Memory B cell (primary cell): ENCODE data around the gene PIK3CD.
"Not testable (repeated sequence)": the region's sequence is repeated elsewhere in the genome, so short reads cannot be mapped to it uniquely, and the experiment has no call there.

ENCODE experiments used
- ATAC-seq: fragments of 150-1000 bp; cut with Tn5 transposase; 2 replicates; pipeline ENCODE4 v1.10.0; 2021; ENCODE audit warnings: low read depth, mild to moderate bottlenecking, moderate library complexity
- DNase-seq, 2 donors: peaks; one replicate each; pipeline ENCODE4 v3.0.0; 2022; ENCODE audit warnings: low spot score in 2 of 2
- H3K27ac Mint-ChIP-seq: one replicate; pipeline ENCODE4 v1.8.0; 2022; ENCODE audit warnings: mild to moderate bottlenecking, moderate library complexity, mixed read lengths
- H3K27me3 Mint-ChIP-seq: one replicate; pipeline ENCODE4 v1.8.0; 2022; ENCODE audit warnings: mixed read lengths
- H3K36me3 Mint-ChIP-seq: one replicate; pipeline ENCODE4 v1.8.0; 2022; ENCODE audit warnings: mild to moderate bottlenecking, mixed read lengths
- H3K4me1 Mint-ChIP-seq: one replicate; pipeline ENCODE4 v1.8.0; 2022; ENCODE audit warnings: mixed read lengths
- H3K4me3 Mint-ChIP-seq: one replicate; pipeline ENCODE4 v1.8.0; 2022; ENCODE audit warnings: mild to moderate bottlenecking, moderate library complexity, mixed read lengths
- H3K9me3 Mint-ChIP-seq: one replicate; pipeline ENCODE4 v1.8.0; 2022; ENCODE audit warnings: mixed read lengths

The PIK3CD gene

GRCh38 chr1:9746651-9747050 is 95.1 kb downstream of the PIK3CD start:
- Mint-ChIP-seq H3K27me3 (no peaks in the 10 kb centered on the region), H3K27ac (no peak overlapping the region), H3K36me3 (peaks cover 24% of the 10 kb centered on the region), H3K4me3 (no peak overlapping the region), H3K9me3 (no peaks in the 10 kb centered on the region), H3K4me1 (no peaks in the 10 kb centered on the region)
- ATAC-seq, result no peak
- no peak for DNase-seq

- not testable (repeated sequence) for DNase-seq, H3K4me1 Mint-ChIP-seq, H3K9me3 Mint-ChIP-seq, H3K27me3 Mint-ChIP-seq, H3K4me3 Mint-ChIP-seq, ATAC-seq
- peak overlapping the region; percentile 2 for H3K27ac Mint-ChIP-seq
- peaks cover 25% of the 10 kb centered on the region for H3K36me3 Mint-ChIP-seq
Measured at GRCh38 chr1:9748391-9748790, 96.9 kb downstream of the PIK3CD start.

GRCh38 chr1:9749361-9749760 is 97.8 kb downstream of the PIK3CD start:
- no peak for DNase-seq
- ATAC-seq, result no peak
- no peaks in the 10 kb centered on the region for H3K4me1 Mint-ChIP-seq
- H3K27ac Mint-ChIP-seq, result no peak overlapping the region
- H3K9me3 Mint-ChIP-seq, result no peaks in the 10 kb centered on the region
- H3K36me3 Mint-ChIP-seq, result peaks cover 21% of the 10 kb centered on the region
- no peak overlapping the region for H3K4me3 Mint-ChIP-seq
- no peaks in the 10 kb centered on the region for H3K27me3 Mint-ChIP-seq

- H3K27ac Mint-ChIP-seq, result no peak overlapping the region
Measured at GRCh38 chr1:9751971-9752370, 100.4 kb downstream of the PIK3CD start.

GRCh38 chr1:9753121-9753531 is 101.6 kb downstream of the PIK3CD start:
- Mint-ChIP-seq H3K27ac (no peak overlapping the region), H3K36me3 (peaks cover 19% of the 10 kb centered on the region), H3K4me3 (no peak overlapping the region), H3K27me3 (no peaks in the 10 kb centered on the region), H3K4me1 (no peaks in the 10 kb centered on the region), H3K9me3 (no peaks in the 10 kb centered on the region)
- ATAC-seq (no peak), DNase-seq (no peak)

More at GRCh38 chr1:9751971-9752370, 100.4 kb downstream of the PIK3CD start:
- H3K4me1 Mint-ChIP-seq, result no peaks in the 10 kb centered on the region
- no peak for DNase-seq
- H3K27me3 Mint-ChIP-seq, result no peaks in the 10 kb centered on the region
- H3K4me3 Mint-ChIP-seq, result no peak overlapping the region
- no peak for ATAC-seq
- H3K36me3 Mint-ChIP-seq, result peaks cover 21% of the 10 kb centered on the region
- no peaks in the 10 kb centered on the region for H3K9me3 Mint-ChIP-seq

- DNase-seq, result no peak
- no peaks in the 10 kb centered on the region for H3K4me1 Mint-ChIP-seq
- peaks cover 11% of the 10 kb centered on the region for H3K36me3 Mint-ChIP-seq
- ATAC-seq, result no peak
- H3K9me3 Mint-ChIP-seq, result no peaks in the 10 kb centered on the region
- no peak overlapping the region for H3K27ac Mint-ChIP-seq
- H3K27me3 Mint-ChIP-seq, result no peaks in the 10 kb centered on the region
- H3K4me3 Mint-ChIP-seq, result no peak overlapping the region
Measured at GRCh38 chr1:9755441-9755995, 104.0 kb downstream of the PIK3CD start.

- Mint-ChIP-seq H3K4me3 (no peak overlapping the region), H3K36me3 (peaks cover 8% of the 10 kb centered on the region), H3K27ac (no peak overlapping the region), H3K4me1 (peaks cover 9% of the 10 kb centered on the region), H3K27me3 (no peaks in the 10 kb centered on the region), H3K9me3 (no peaks in the 10 kb centered on the region)
- DNase-seq (no peak), ATAC-seq (no peak)
Measured at GRCh38 chr1:9758559-9759121, 107.1 kb downstream of the PIK3CD start.

GRCh38 chr1:9759939-9760338 is 108.4 kb downstream of the PIK3CD start:
- Mint-ChIP-seq H3K27ac (no peak overlapping the region), H3K27me3 (no peaks in the 10 kb centered on the region), H3K4me1 (peaks cover 12% of the 10 kb centered on the region), H3K4me3 (no peak overlapping the region), H3K9me3 (no peaks in the 10 kb centered on the region), H3K36me3 (peaks cover 11% of the 10 kb centered on the region)
- DNase-seq, result no peak
- ATAC-seq, result no peak

- peaks cover 11% of the 10 kb centered on the region for H3K36me3 Mint-ChIP-seq
Measured at GRCh38 chr1:9760824-9761223, 109.3 kb downstream of the PIK3CD start.

GRCh38 chr1:9761855-9762254 is 110.3 kb downstream of the PIK3CD start:
- Mint-ChIP-seq H3K27me3 (no peaks in the 10 kb centered on the region), H3K9me3 (no peaks in the 10 kb centered on the region), H3K4me1 (peaks cover 12% of the 10 kb centered on the region), H3K27ac (no peak overlapping the region), H3K36me3 (peaks cover 11% of the 10 kb centered on the region), H3K4me3 (no peak overlapping the region)
- ATAC-seq (no peak), DNase-seq (no peak)

More at GRCh38 chr1:9760824-9761223, 109.3 kb downstream of the PIK3CD start:
- H3K9me3 Mint-ChIP-seq, result no peaks in the 10 kb centered on the region
- no peak overlapping the region for H3K4me3 Mint-ChIP-seq
- DNase-seq, result no peak
- H3K27me3 Mint-ChIP-seq, result no peaks in the 10 kb centered on the region
- peak overlapping the region; percentile 35 for H3K27ac Mint-ChIP-seq
- no peak for ATAC-seq
- peaks cover 12% of the 10 kb centered on the region for H3K4me1 Mint-ChIP-seq

GRCh38 chr1:9762446-9762845 is 110.9 kb downstream of the PIK3CD start:
- H3K9me3 Mint-ChIP-seq, H3K27me3 Mint-ChIP-seq, DNase-seq, H3K27ac Mint-ChIP-seq, H3K4me3 Mint-ChIP-seq, ATAC-seq: not testable (repeated sequence)
- peaks cover 12% of the 10 kb centered on the region for H3K4me1 Mint-ChIP-seq
- peaks cover 11% of the 10 kb centered on the region for H3K36me3 Mint-ChIP-seq

GRCh38 chr1:9763914-9764313 is 112.4 kb downstream of the PIK3CD start:
- Mint-ChIP-seq H3K27ac (peak overlapping the region; percentile 4), H3K9me3 (no peaks in the 10 kb centered on the region)

GRCh38 chr1:9764550-9764949 is 113.0 kb downstream of the PIK3CD start:
- peaks cover 15% of the 10 kb centered on the region for H3K36me3 Mint-ChIP-seq
- ATAC-seq, result no peak
- H3K4me3 Mint-ChIP-seq, result no peak overlapping the region
- H3K27me3 Mint-ChIP-seq, result no peaks in the 10 kb centered on the region
- H3K4me1 Mint-ChIP-seq, result peaks cover 24% of the 10 kb centered on the region
- H3K27ac Mint-ChIP-seq, result no peak overlapping the region
- no peaks in the 10 kb centered on the region for H3K9me3 Mint-ChIP-seq
- no peak for DNase-seq

More at GRCh38 chr1:9763914-9764313, 112.4 kb downstream of the PIK3CD start:
- Mint-ChIP-seq H3K27me3 (no peaks in the 10 kb centered on the region), H3K36me3 (peaks cover 11% of the 10 kb centered on the region), H3K4me3 (no peak overlapping the region), H3K4me1 (peaks cover 18% of the 10 kb centered on the region)
- DNase-seq (no peak), ATAC-seq (no peak)

GRCh38 chr1:9766759-9767442 is 115.4 kb downstream of the PIK3CD start:
- H3K4me3 Mint-ChIP-seq, result no peak overlapping the region
- H3K36me3 Mint-ChIP-seq, result peaks cover 10% of the 10 kb centered on the region
- H3K27ac Mint-ChIP-seq, result no peak overlapping the region
- no peak for ATAC-seq
- H3K4me1 Mint-ChIP-seq, result peaks cover 19% of the 10 kb centered on the region
- no peak for DNase-seq
- H3K9me3 Mint-ChIP-seq, result no peaks in the 10 kb centered on the region
- H3K27me3 Mint-ChIP-seq, result no peaks in the 10 kb centered on the region
